Lower leg skin (tissue), 3 donors: ENCODE results near the gene MAD1L1.

ENCODE experiments used
- CTCF ChIP-seq, 3 donors: fragments of 450-650 bp; IDR thresholded peaks; one replicate each; pipeline ENCODE4 v1.5.1; 2016; ENCODE audit warnings: antibody characterized with exemption in 3 of 3, mild to moderate bottlenecking in 3 of 3, moderate library complexity in 2 of 3
- POLR2A ChIP-seq, 2 donors: fragments of 450-650 bp; IDR thresholded peaks; one replicate each; pipeline ENCODE4 v1.6.1; 2016 to 2017; ENCODE audit warnings: antibody characterized with exemption in 2 of 2, mild to moderate bottlenecking in 1 of 2, moderate library complexity in 1 of 2

- TF ChIP-seq CTCF (IDR thresholded peaks at IDR 0.05): no peak
- TF ChIP-seq POLR2A (IDR thresholded peaks at IDR 0.05): no peak
Measured at GRCh38 chr7:1936006-1936310, 296.8 kb downstream of the MAD1L1 start.
